Mesenchymal stem cell (in vitro differentiated cells and primary cell): ENCODE data around the gene PANX1.

Experiments used
- DNase-seq: peaks from one replicate; pipeline ENCODE4 v3.0.0-alpha.2; 2013
- H2AFZ ChIP-seq: one replicate; pipeline ENCODE4 v1.6.1; 2013; ENCODE audit warnings: low read depth, mild to moderate bottlenecking, control low read depth, inconsistent platforms, low read length, moderate library complexity
- H2AK5ac ChIP-seq: 2 replicates; pipeline ENCODE4 v1.6.1; 2013; ENCODE audit warnings: low read length, moderate library complexity, mild to moderate bottlenecking, inconsistent platforms; ENCODE audit not compliant: severe bottlenecking
- H2BK120ac ChIP-seq: one replicate; pipeline ENCODE4 v1.6.1; 2013; ENCODE audit warnings: low read depth, mild to moderate bottlenecking, inconsistent platforms, low read length, moderate library complexity
- H2BK12ac ChIP-seq, 2 experiments: one replicate each; pipeline ENCODE4 v1.6.1; 2013; ENCODE audit warnings: inconsistent platforms in 2 of 2, low read length in 2 of 2, mild to moderate bottlenecking in 2 of 2, moderate library complexity in 2 of 2, control low read depth in 1 of 2
- H2BK15ac ChIP-seq: one replicate; pipeline ENCODE4 v1.6.1; 2013; ENCODE audit warnings: mild to moderate bottlenecking, low read depth, inconsistent platforms; ENCODE audit not compliant: poor library complexity, severe bottlenecking
- H2BK5ac ChIP-seq: 2 replicates; pipeline ENCODE4 v1.6.1; 2013; ENCODE audit warnings: low read depth, mild to moderate bottlenecking, low read length, control low read depth, inconsistent platforms; ENCODE audit not compliant: poor library complexity, severe bottlenecking
- H3K14ac ChIP-seq, 2 experiments: one replicate each; pipeline ENCODE4 v1.6.1; 2013; ENCODE audit warnings: inconsistent platforms in 2 of 2, low read length in 2 of 2, control low read depth in 1 of 2, mild to moderate bottlenecking in 1 of 2, moderate library complexity in 1 of 2
- H3K18ac ChIP-seq, 2 experiments: one replicate each; pipeline ENCODE4 v1.6.1; 2013; ENCODE audit warnings: inconsistent platforms in 2 of 2, low read length in 2 of 2, control low read depth in 1 of 2, low read depth in 1 of 2, mild to moderate bottlenecking in 1 of 2
- H3K23ac ChIP-seq, 2 experiments: one replicate each; pipeline ENCODE4 v1.6.1; 2013; ENCODE audit warnings: inconsistent platforms in 2 of 2, low read length in 2 of 2, mild to moderate bottlenecking in 2 of 2, moderate library complexity in 2 of 2, control low read depth in 1 of 2
- H3K27ac ChIP-seq: 2 replicates; pipeline ENCODE4 v1.5.1; 2013; ENCODE audit warnings: mild to moderate bottlenecking, moderate library complexity, low read length, control low read depth, inconsistent platforms; ENCODE audit not compliant: poor library complexity, severe bottlenecking
- H3K27me3 ChIP-seq, 2 experiments: 2 replicates each; pipeline versions ENCODE4 v1.6.1 to v1.7.0; 2013; ENCODE audit warnings: low read length in 2 of 2, mild to moderate bottlenecking in 2 of 2, moderate library complexity in 2 of 2, control low read depth in 1 of 2, inconsistent platforms in 1 of 2; ENCODE audit not compliant: control insufficient read depth in 1 of 2, insufficient read depth in 1 of 2
- H3K36me3 ChIP-seq, 2 experiments: 2 replicates each; pipeline versions ENCODE4 v1.6.1 to v1.7.0; 2013; ENCODE audit warnings: low read length in 2 of 2, control low read depth in 1 of 2, inconsistent platforms in 1 of 2, low read depth in 1 of 2, mild to moderate bottlenecking in 1 of 2; ENCODE audit not compliant: insufficient read depth in 2 of 2, control insufficient read depth in 1 of 2
- H3K4ac ChIP-seq, 2 experiments: one replicate each; pipeline ENCODE4 v1.6.1; 2013; ENCODE audit warnings: inconsistent platforms in 2 of 2, low read length in 2 of 2, mild to moderate bottlenecking in 2 of 2, moderate library complexity in 2 of 2, control low read depth in 1 of 2, low read depth in 1 of 2
- H3K4me1 ChIP-seq: 2 replicates; pipeline ENCODE4 v1.6.1; 2013; ENCODE audit warnings: low read depth, low read length, control low read depth; ENCODE audit not compliant: control insufficient read depth, insufficient read depth
- H3K4me2 ChIP-seq: 2 replicates; pipeline ENCODE4 v1.6.1; 2013; ENCODE audit warnings: low read length, mild to moderate bottlenecking, inconsistent platforms; ENCODE audit not compliant: poor library complexity, severe bottlenecking
- H3K4me3 ChIP-seq, 2 experiments: 2 replicates each; pipeline versions ENCODE4 v1.5.1 to v1.7.0; 2013; ENCODE audit warnings: low read length in 2 of 2, mild to moderate bottlenecking in 2 of 2, control low read depth in 1 of 2, low read depth in 1 of 2; ENCODE audit not compliant: insufficient read depth in 1 of 2
- H3K79me1 ChIP-seq: replicated peaks from 2 replicates; pipeline ENCODE4 v1.6.1; 2013; ENCODE audit warnings: mild to moderate bottlenecking, control low read depth, low read length, inconsistent platforms; ENCODE audit not compliant: poor library complexity, severe bottlenecking
- H3K9ac ChIP-seq: 2 replicates; pipeline ENCODE4 v1.7.0; 2013; ENCODE audit warnings: mild to moderate bottlenecking, low read length, moderate library complexity
- H3K9me3 ChIP-seq: 2 replicates; pipeline ENCODE4 v1.7.0; 2013; ENCODE audit warnings: mild to moderate bottlenecking, low read length; ENCODE audit not compliant: control insufficient read depth
- H4K8ac ChIP-seq: one replicate; pipeline ENCODE4 v1.6.1; 2013; ENCODE audit warnings: inconsistent platforms, mild to moderate bottlenecking, low read length, moderate library complexity
- H4K91ac ChIP-seq: one replicate; pipeline ENCODE4 v1.6.1; 2013; ENCODE audit warnings: mild to moderate bottlenecking, low read length, inconsistent platforms
- WGBS: methylation state at CpG from one replicate; pipeline ENCODE4 v1.1.7; 2013; ENCODE audit warnings: mixed read lengths; 5-methylcytosine and 5-hydroxymethylcytosine counted together

The PANX1 gene

GRCh38 chr11:94127638-94128037 lies 1.0 kb upstream of the PANX1 start:
- Histone ChIP-seq H2BK15ac (no peak overlapping the region), H2BK12ac (peak overlapping the region in 1 of 2 experiments; percentile 61), H2AFZ (peak overlapping the region; percentile 46), H3K27ac (no peak overlapping the region), H3K4me1 (peaks cover 20% of the 10 kb centered on the region), H3K4me2 (peak overlapping the region; percentile 86), H2BK120ac (no peak overlapping the region), H3K23ac (no peak overlapping the region), H3K27me3 (no peaks in the 10 kb centered on the region), H3K4ac (no peak overlapping the region), H2AK5ac (no peak overlapping the region), H3K9me3 (no peaks in the 10 kb centered on the region), H3K9ac (peak overlapping the region; percentile 91), H4K91ac (peak overlapping the region; percentile 6), H3K18ac (peak overlapping the region in 1 of 2 experiments; percentile 58), H3K4me3 (peak overlapping the region in 1 of 2 experiments; percentile 96), H3K36me3 (no peaks in the 10 kb centered on the region), H2BK5ac (no peak overlapping the region), H3K14ac (peak overlapping the region in 1 of 2 experiments; percentile 36), H4K8ac (no peak overlapping the region), H3K79me1 (peaks cover 11% of the 10 kb centered on the region)
- no peak for DNase-seq

GRCh38 chr11:94128291-94128745 lies 323 bp upstream of the PANX1 start:
- Histone ChIP-seq H2BK5ac (peak overlapping the region; percentile 36), H2BK120ac (peak overlapping the region; percentile 86), H2AFZ (peak overlapping the region; percentile 32), H3K4me1 (peaks cover 23% of the 10 kb centered on the region), H3K9ac (peak overlapping the region; percentile 91), H3K18ac (peak overlapping the region; percentile 93 to 99), H2AK5ac (no peak overlapping the region), H3K79me1 (peaks cover 11% of the 10 kb centered on the region), H3K4ac (peak overlapping the region; percentile 57 to 85), H3K14ac (peak overlapping the region in 1 of 2 experiments; percentile 94), H3K27me3 (no peaks in the 10 kb centered on the region), H3K23ac (peak overlapping the region in 1 of 2 experiments; percentile 29), H4K8ac (peak overlapping the region; percentile 41), H3K36me3 (no peaks in the 10 kb centered on the region), H4K91ac (peak overlapping the region; percentile 36), H3K4me3 (peak overlapping the region; percentile 66 to 96), H2BK12ac (peak overlapping the region; percentile 38 to 83), H3K4me2 (peak overlapping the region; percentile 86), H3K27ac (peak overlapping the region; percentile 84), H2BK15ac (no peak overlapping the region), H3K9me3 (no peaks in the 10 kb centered on the region)
- WGBS: under 1% methylated on average over 20 of the region's 23 CpGs
- DNase-seq: no peak

GRCh38 chr11:94129512-94130297 lies 1.1 kb downstream of the PANX1 start:
- peak overlapping the region; percentile 32 for H2AFZ ChIP-seq
- peak; percentile 51 for DNase-seq
- H3K27me3 ChIP-seq: no peaks in the 10 kb centered on the region
- peak overlapping the region; percentile 22 for H4K8ac ChIP-seq
- H3K36me3 ChIP-seq: no peaks in the 10 kb centered on the region
- H3K18ac ChIP-seq: peak overlapping the region; percentile 69 to 93
- H2BK12ac ChIP-seq: peak overlapping the region; percentile 59 to 64
- H3K9ac ChIP-seq: peak overlapping the region; percentile 91
- H2BK120ac ChIP-seq: no peak overlapping the region
- H3K4me3 ChIP-seq: peak overlapping the region; percentile 66 to 96
- peak overlapping the region; percentile 55 for H3K27ac ChIP-seq
- peak overlapping the region; percentile 86 for H3K4me2 ChIP-seq
- H2BK15ac ChIP-seq: peak overlapping the region; percentile 70
- peak overlapping the region in 1 of 2 experiments; percentile 90 for H3K14ac ChIP-seq
- H3K79me1 ChIP-seq: peaks cover 11% of the 10 kb centered on the region
- H3K9me3 ChIP-seq: no peaks in the 10 kb centered on the region
- H2AK5ac ChIP-seq: peak overlapping the region; percentile 74
- peaks cover 26% of the 10 kb centered on the region for H3K4me1 ChIP-seq
- peak overlapping the region; percentile 31 for H4K91ac ChIP-seq
- no peak overlapping the region for H2BK5ac ChIP-seq
- H3K23ac ChIP-seq: peak overlapping the region in 1 of 2 experiments; percentile 67
- peak overlapping the region; percentile 54 to 58 for H3K4ac ChIP-seq
- WGBS: 15% methylated on average over 20 of the region's 20 CpGs

GRCh38 chr11:94130298-94131046 lies 1.8 kb downstream of the PANX1 start:
- Histone ChIP-seq H3K36me3 (no peaks in the 10 kb centered on the region), H3K27ac (no peak overlapping the region), H3K23ac (no peak overlapping the region), H3K4me2 (peak overlapping the region; percentile 86), H3K9me3 (no peaks in the 10 kb centered on the region), H4K8ac (no peak overlapping the region), H2BK15ac (no peak overlapping the region), H3K4me1 (peaks cover 30% of the 10 kb centered on the region), H3K9ac (peak overlapping the region; percentile 91), H3K27me3 (no peaks in the 10 kb centered on the region), H2BK120ac (no peak overlapping the region), H3K4ac (peak overlapping the region; percentile 20 to 64), H3K79me1 (peaks cover 11% of the 10 kb centered on the region), H3K18ac (peak overlapping the region; percentile 60 to 72), H2BK12ac (peak overlapping the region; percentile 59 to 95), H2AFZ (no peak overlapping the region), H3K4me3 (peak overlapping the region in 1 of 2 experiments; percentile 96), H4K91ac (peak overlapping the region; percentile 70), H3K14ac (no peak overlapping the region), H2BK5ac (no peak overlapping the region), H2AK5ac (no peak overlapping the region)
- 61% methylated on average over 7 of the region's 7 CpGs for WGBS
- peak; percentile 97 for DNase-seq
